Hippocampal formation (tissue), 2 donors: ENCODE data around the gene ARL5B.
"Not testable (repeated sequence)": the region's sequence is repeated elsewhere in the genome, so short reads cannot be mapped to it uniquely, and the experiment has no call there.

Source experiments
- DNase-seq, 2 donors: peaks; one replicate each; lab custom pipeline; 2025; lab: John Stamatoyannopoulos, UW

The ARL5B gene

GRCh38 chr10:18659125-18659818 lies at the start of gene ARL5B:
ARL5B (plus strand) TSS chr10:18659431; CDS start chr10:18659638, 207 bp downstream.
- DNase-seq = peak; percentile 90 to 95

GRCh38 chr10:18610517-18610916 lies 48.7 kb upstream of the ARL5B start:
- DNase-seq = no peak

- no peak for DNase-seq
Measured at GRCh38 chr10:18611168-18611567, 48.1 kb upstream of the ARL5B start.

- DNase-seq = no peak
Measured at GRCh38 chr10:18615618-18616017, 43.6 kb upstream of the ARL5B start.

- DNase-seq = no peak
Measured at GRCh38 chr10:18616337-18616736, 42.9 kb upstream of the ARL5B start.

GRCh38 chr10:18619016-18619415 lies 40.2 kb upstream of the ARL5B start:
- peak in 1 of 2 donors; percentile 13 for DNase-seq

- no peak for DNase-seq
Measured at GRCh38 chr10:18620856-18621255, 38.4 kb upstream of the ARL5B start.

GRCh38 chr10:18623671-18624070 lies 35.6 kb upstream of the ARL5B start:
- not testable (repeated sequence) for DNase-seq

- DNase-seq = no peak
Measured at GRCh38 chr10:18625886-18626285, 33.3 kb upstream of the ARL5B start.

GRCh38 chr10:18627452-18628018 lies 31.7 kb upstream of the ARL5B start:
- DNase-seq = peak in 1 of 2 donors; percentile 26

GRCh38 chr10:18632500-18632899 lies 26.7 kb upstream of the ARL5B start:
- DNase-seq = not testable (repeated sequence)

- DNase-seq = no peak
Measured at GRCh38 chr10:18635995-18636394, 23.2 kb upstream of the ARL5B start.

GRCh38 chr10:18637400-18637799 lies 21.8 kb upstream of the ARL5B start:
- not testable (repeated sequence) for DNase-seq

GRCh38 chr10:18639719-18640118 lies 19.5 kb upstream of the ARL5B start:
- not testable (repeated sequence) for DNase-seq

- no peak for DNase-seq
Measured at GRCh38 chr10:18647151-18647550, 12.1 kb upstream of the ARL5B start.

- DNase-seq = no peak
Measured at GRCh38 chr10:18647945-18648344, 11.3 kb upstream of the ARL5B start.

GRCh38 chr10:18649364-18649959 lies 9.8 kb upstream of the ARL5B start:
- DNase-seq = no peak

- no peak for DNase-seq
Measured at GRCh38 chr10:18650404-18650997, 8.7 kb upstream of the ARL5B start.

GRCh38 chr10:18651324-18652007 lies 7.8 kb upstream of the ARL5B start, which contains the start of gene NSUN6:
NSUN6 (minus strand) TSS chr10:18651587; CDS start chr10:18651203, 384 bp downstream.
- DNase-seq = peak; percentile 80 to 84

- DNase-seq = no peak
Measured at GRCh38 chr10:18653112-18653511, 6.1 kb upstream of the ARL5B start.

- no peak for DNase-seq
Measured at GRCh38 chr10:18656724-18657123, 2.5 kb upstream of the ARL5B start.
